WTC11 (cell line): ENCODE measurements around the gene ANTXR1. TPM values are rescaled to one million over a fixed set of nuclear protein-coding genes. Genes with fewer than 3 reads are reported as not detected.

Experiments used
- ATAC-seq: fragments of 200-7000 bp; cut with Tn5 transposase; 2 replicates; pipeline ENCODE4 v1.10.0; 2021; ENCODE audit warnings: mild to moderate bottlenecking, moderate library complexity
- CTCF ChIA-PET: fragments of 300-600 bp; sonication (Branson Sonifier 250); formaldehyde crosslinking; loops from one replicate; lab custom pipeline; 2021; ENCODE audit warnings: antibody characterized with exemption; lab: Charles Lee
- POLR2A ChIA-PET: fragments of 350-600 bp; sonication (Branson Sonifier 250); formaldehyde crosslinking; loops from one replicate; lab custom pipeline; 2021; ENCODE audit warnings: antibody characterized with exemption; lab: Charles Lee
- DNase-seq: peaks from one replicate; pipeline ENCODE4 v3.0.0; 2021; ENCODE audit warnings: low spot score
- H3K27ac Mint-ChIP-seq: 2 replicates; pipeline ENCODE4 v1.8.0; 2021; ENCODE audit warnings: mixed read lengths
- H3K27me3 Mint-ChIP-seq: 2 replicates; pipeline ENCODE4 v1.8.0; 2021; ENCODE audit warnings: low read depth, mild to moderate bottlenecking, moderate library complexity, mixed read lengths
- H3K36me3 Mint-ChIP-seq: 2 replicates; pipeline ENCODE4 v1.8.0; 2021; ENCODE audit warnings: mixed read lengths
- H3K4me1 Mint-ChIP-seq: 2 replicates; pipeline ENCODE4 v1.8.0; 2022; ENCODE audit warnings: mixed read lengths
- H3K4me3 Mint-ChIP-seq: 2 replicates; pipeline ENCODE4 v1.8.0; 2021; ENCODE audit warnings: mild to moderate bottlenecking, moderate library complexity, mixed read lengths
- H3K9me3 Mint-ChIP-seq: 2 replicates; pipeline ENCODE4 v1.8.0; 2021; ENCODE audit warnings: mixed read lengths
- ATF1 ChIP-seq: sonication (generic); formaldehyde crosslinking; IDR thresholded peaks from 2 replicates; pipeline ENCODE4 v1.8.1; 2023; ENCODE audit warnings: mild to moderate bottlenecking, moderate library complexity, missing genetic modification reagents
- ETV6 ChIP-seq: sonication (generic); formaldehyde crosslinking; IDR thresholded peaks from 2 replicates; pipeline ENCODE4 v1.8.1; 2022; ENCODE audit warnings: mild to moderate bottlenecking, missing genetic modification reagents
- GABPB1 ChIP-seq: sonication (generic); formaldehyde crosslinking; IDR thresholded peaks from 2 replicates; pipeline ENCODE4 v1.8.1; 2023; ENCODE audit warnings: mild to moderate bottlenecking, missing genetic modification reagents
- JAZF1 ChIP-seq: fragments of 250-450 bp; sonication (Bioruptor Pico); IDR thresholded peaks from 2 replicates; pipeline ENCODE4 v1.9.0; 2021; ENCODE audit warnings: moderate library complexity, mild to moderate bottlenecking, inconsistent platforms
- NR1H2 ChIP-seq: sonication (generic); formaldehyde crosslinking; IDR thresholded peaks from 2 replicates; pipeline ENCODE4 v1.9.0; 2021; ENCODE audit warnings: mild to moderate bottlenecking, moderate library complexity, missing genetic modification reagents
- NR3C1 ChIP-seq: sonication (generic); formaldehyde crosslinking; conservative IDR thresholded peaks from 2 replicates; pipeline ENCODE4 v1.8.1; 2023; ENCODE audit warnings: low read depth, mild to moderate bottlenecking, missing genetic modification reagents
- RORB ChIP-seq: fragments of 250-450 bp; sonication (Bioruptor Pico); IDR thresholded peaks from 2 replicates; pipeline ENCODE4 v1.9.0; 2021; ENCODE audit warnings: mild to moderate bottlenecking
- SOX15 ChIP-seq: fragments of 250-450 bp; sonication (Bioruptor Pico); IDR thresholded peaks from 2 replicates; pipeline ENCODE4 v1.9.0; 2021; ENCODE audit warnings: mild to moderate bottlenecking
- TEAD1 ChIP-seq: sonication (generic); formaldehyde crosslinking; IDR thresholded peaks from 2 replicates; pipeline ENCODE4 v1.8.0; 2022; ENCODE audit warnings: mild to moderate bottlenecking, missing genetic modification reagents
- ZNF232 ChIP-seq: sonication (generic); formaldehyde crosslinking; IDR thresholded peaks from 2 replicates; pipeline ENCODE4 v1.8.0; 2022; ENCODE audit warnings: mild to moderate bottlenecking, missing genetic modification reagents
- ZNF396 ChIP-seq: fragments of 250-450 bp; sonication (Bioruptor Pico); IDR thresholded peaks from 2 replicates; pipeline ENCODE4 v1.8.0; 2021; ENCODE audit warnings: mild to moderate bottlenecking, moderate library complexity, borderline replicate concordance
- total RNA-seq: library from RNA; stranded (reverse); gene quantifications from 3 replicates; pipeline ENCODE4 v1.2.3, GENCODE V29; 2021
- TF ChIP-seq, protein P1 (sequence below): fragments of 250-450 bp; sonication (Bioruptor Pico); IDR thresholded peaks from 2 replicates; pipeline ENCODE4 v1.9.0; 2021; ENCODE audit warnings: mild to moderate bottlenecking
- TF ChIP-seq, protein P2 (sequence below): sonication (generic); formaldehyde crosslinking; IDR thresholded peaks from 2 replicates; pipeline ENCODE4 v1.8.1; 2023; ENCODE audit warnings: mild to moderate bottlenecking, missing genetic modification reagents
- TF ChIP-seq, protein P3 (sequence below): sonication (generic); formaldehyde crosslinking; IDR thresholded peaks from 2 replicates; pipeline ENCODE4 v1.8.0; 2023; ENCODE audit warnings: missing genetic modification reagents
- TF ChIP-seq, protein P4 (sequence below): sonication (generic); formaldehyde crosslinking; IDR thresholded peaks from 2 replicates; pipeline ENCODE4 v1.8.0; 2022; ENCODE audit warnings: missing genetic modification reagents
- TF ChIP-seq, protein P5 (sequence below): fragments of 250-450 bp; sonication (Bioruptor Pico); IDR thresholded peaks from 2 replicates; pipeline ENCODE4 v1.8.0; 2021; ENCODE audit warnings: mild to moderate bottlenecking
- TF ChIP-seq, protein P6 (sequence below): fragments of 250-450 bp; sonication (Bioruptor Pico); IDR thresholded peaks from 2 replicates; pipeline ENCODE4 v2.1.2; 2022; ENCODE audit warnings: mild to moderate bottlenecking, moderate library complexity
- TF ChIP-seq, protein P7 (sequence below): fragments of 250-450 bp; sonication (Bioruptor Pico); conservative IDR thresholded peaks from 2 replicates; pipeline ENCODE4 v1.9.0; 2021; ENCODE audit warnings: mild to moderate bottlenecking

The ANTXR1 gene
- total RNA-seq, 1 experiment from 2014 or later: 30.0 TPM

DNA sequence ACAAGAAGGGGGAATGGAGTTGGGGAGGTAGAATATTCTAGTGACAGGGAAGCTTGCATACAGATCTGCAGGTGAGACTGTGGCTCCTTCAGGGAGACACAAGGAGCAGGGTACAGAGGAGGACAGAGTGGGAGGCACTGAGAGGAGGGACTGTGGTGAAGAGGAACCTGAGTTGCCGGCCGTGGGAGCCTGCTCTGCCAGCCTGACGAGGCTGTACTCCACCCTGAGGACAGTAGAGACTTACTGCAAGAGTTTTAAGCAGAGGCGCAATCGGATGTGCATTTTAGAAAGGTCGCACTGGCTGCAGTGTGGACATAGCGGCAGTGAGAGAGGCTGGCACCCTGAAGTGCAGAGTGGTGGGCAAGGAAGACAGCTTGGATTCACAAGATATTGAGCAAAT, 188.3 kb downstream of the ANTXR1 start (continued):
- TF ChIP-seq, protein P1, sequence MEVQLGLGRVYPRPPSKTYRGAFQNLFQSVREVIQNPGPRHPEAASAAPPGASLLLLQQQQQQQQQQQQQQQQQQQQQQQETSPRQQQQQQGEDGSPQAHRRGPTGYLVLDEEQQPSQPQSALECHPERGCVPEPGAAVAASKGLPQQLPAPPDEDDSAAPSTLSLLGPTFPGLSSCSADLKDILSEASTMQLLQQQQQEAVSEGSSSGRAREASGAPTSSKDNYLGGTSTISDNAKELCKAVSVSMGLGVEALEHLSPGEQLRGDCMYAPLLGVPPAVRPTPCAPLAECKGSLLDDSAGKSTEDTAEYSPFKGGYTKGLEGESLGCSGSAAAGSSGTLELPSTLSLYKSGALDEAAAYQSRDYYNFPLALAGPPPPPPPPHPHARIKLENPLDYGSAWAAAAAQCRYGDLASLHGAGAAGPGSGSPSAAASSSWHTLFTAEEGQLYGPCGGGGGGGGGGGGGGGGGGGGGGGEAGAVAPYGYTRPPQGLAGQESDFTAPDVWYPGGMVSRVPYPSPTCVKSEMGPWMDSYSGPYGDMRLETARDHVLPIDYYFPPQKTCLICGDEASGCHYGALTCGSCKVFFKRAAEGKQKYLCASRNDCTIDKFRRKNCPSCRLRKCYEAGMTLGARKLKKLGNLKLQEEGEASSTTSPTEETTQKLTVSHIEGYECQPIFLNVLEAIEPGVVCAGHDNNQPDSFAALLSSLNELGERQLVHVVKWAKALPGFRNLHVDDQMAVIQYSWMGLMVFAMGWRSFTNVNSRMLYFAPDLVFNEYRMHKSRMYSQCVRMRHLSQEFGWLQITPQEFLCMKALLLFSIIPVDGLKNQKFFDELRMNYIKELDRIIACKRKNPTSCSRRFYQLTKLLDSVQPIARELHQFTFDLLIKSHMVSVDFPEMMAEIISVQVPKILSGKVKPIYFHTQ (CRISPR knock-in tag): no peak
- TF ChIP-seq ETV6 (CRISPR knock-in tag) (no peak), NR3C1 (CRISPR knock-in tag) (no peak), RORB (CRISPR knock-in tag) (no peak), JAZF1 (no peak), GABPB1 (CRISPR knock-in tag) (no peak), NR1H2 (CRISPR knock-in tag) (no peak), SOX15 (CRISPR knock-in tag) (no peak)
- TF ChIP-seq, protein P2, sequence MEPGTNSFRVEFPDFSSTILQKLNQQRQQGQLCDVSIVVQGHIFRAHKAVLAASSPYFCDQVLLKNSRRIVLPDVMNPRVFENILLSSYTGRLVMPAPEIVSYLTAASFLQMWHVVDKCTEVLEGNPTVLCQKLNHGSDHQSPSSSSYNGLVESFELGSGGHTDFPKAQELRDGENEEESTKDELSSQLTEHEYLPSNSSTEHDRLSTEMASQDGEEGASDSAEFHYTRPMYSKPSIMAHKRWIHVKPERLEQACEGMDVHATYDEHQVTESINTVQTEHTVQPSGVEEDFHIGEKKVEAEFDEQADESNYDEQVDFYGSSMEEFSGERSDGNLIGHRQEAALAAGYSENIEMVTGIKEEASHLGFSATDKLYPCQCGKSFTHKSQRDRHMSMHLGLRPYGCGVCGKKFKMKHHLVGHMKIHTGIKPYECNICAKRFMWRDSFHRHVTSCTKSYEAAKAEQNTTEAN: no peak
- TF ChIP-seq, protein P3, sequence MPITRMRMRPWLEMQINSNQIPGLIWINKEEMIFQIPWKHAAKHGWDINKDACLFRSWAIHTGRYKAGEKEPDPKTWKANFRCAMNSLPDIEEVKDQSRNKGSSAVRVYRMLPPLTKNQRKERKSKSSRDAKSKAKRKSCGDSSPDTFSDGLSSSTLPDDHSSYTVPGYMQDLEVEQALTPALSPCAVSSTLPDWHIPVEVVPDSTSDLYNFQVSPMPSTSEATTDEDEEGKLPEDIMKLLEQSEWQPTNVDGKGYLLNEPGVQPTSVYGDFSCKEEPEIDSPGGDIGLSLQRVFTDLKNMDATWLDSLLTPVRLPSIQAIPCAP (CRISPR knock-in tag): no peak
- TF ChIP-seq, protein P4, sequence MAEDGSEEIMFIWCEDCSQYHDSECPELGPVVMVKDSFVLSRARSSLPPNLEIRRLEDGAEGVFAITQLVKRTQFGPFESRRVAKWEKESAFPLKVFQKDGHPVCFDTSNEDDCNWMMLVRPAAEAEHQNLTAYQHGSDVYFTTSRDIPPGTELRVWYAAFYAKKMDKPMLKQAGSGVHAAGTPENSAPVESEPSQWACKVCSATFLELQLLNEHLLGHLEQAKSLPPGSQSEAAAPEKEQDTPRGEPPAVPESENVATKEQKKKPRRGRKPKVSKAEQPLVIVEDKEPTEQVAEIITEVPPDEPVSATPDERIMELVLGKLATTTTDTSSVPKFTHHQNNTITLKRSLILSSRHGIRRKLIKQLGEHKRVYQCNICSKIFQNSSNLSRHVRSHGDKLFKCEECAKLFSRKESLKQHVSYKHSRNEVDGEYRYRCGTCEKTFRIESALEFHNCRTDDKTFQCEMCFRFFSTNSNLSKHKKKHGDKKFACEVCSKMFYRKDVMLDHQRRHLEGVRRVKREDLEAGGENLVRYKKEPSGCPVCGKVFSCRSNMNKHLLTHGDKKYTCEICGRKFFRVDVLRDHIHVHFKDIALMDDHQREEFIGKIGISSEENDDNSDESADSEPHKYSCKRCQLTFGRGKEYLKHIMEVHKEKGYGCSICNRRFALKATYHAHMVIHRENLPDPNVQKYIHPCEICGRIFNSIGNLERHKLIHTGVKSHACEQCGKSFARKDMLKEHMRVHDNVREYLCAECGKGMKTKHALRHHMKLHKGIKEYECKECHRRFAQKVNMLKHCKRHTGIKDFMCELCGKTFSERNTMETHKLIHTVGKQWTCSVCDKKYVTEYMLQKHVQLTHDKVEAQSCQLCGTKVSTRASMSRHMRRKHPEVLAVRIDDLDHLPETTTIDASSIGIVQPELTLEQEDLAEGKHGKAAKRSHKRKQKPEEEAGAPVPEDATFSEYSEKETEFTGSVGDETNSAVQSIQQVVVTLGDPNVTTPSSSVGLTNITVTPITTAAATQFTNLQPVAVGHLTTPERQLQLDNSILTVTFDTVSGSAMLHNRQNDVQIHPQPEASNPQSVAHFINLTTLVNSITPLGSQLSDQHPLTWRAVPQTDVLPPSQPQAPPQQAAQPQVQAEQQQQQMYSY (CRISPR knock-in tag): no peak
- TF ChIP-seq, protein P5, sequence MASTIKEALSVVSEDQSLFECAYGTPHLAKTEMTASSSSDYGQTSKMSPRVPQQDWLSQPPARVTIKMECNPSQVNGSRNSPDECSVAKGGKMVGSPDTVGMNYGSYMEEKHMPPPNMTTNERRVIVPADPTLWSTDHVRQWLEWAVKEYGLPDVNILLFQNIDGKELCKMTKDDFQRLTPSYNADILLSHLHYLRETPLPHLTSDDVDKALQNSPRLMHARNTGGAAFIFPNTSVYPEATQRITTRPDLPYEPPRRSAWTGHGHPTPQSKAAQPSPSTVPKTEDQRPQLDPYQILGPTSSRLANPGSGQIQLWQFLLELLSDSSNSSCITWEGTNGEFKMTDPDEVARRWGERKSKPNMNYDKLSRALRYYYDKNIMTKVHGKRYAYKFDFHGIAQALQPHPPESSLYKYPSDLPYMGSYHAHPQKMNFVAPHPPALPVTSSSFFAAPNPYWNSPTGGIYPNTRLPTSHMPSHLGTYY: no peak

DNA sequence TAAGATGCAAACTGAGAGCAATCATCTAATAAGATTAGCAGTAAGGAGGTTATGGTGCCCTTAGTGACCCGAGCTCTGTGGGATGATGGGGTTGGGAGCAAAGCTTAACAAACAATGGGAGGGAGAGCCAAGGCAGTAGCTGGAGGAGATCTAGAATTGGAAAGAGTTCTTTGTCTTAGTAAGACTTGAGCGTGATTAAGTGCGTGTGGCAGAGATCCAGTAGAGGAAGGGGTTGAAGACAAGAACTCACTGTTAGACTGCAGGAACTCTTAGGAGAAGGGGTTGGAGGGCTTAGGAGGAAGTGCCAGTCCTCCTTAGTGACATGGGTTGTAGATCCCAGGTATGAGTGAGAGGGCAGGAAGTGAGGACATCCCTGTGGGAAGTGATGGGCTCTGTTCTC, 189.3 kb downstream of the ANTXR1 start:
- Mint-ChIP-seq H3K36me3 (peaks cover 8% of the 10 kb centered on the region), H3K27ac (no peak overlapping the region), H3K9me3 (peaks cover 6% of the 10 kb centered on the region), H3K4me3 (no peak overlapping the region), H3K4me1 (peaks cover 3% of the 10 kb centered on the region; the same call in 1 of the 2 replicates), H3K27me3 (no peaks in the 10 kb centered on the region)
- ChIA-PET CTCF (no interaction called here), POLR2A (no interaction called here)
- DNase-seq (no peak), ATAC-seq (no peak)
- TF ChIP-seq TEAD1 (CRISPR knock-in tag): no peak
- TF ChIP-seq, protein P6, sequence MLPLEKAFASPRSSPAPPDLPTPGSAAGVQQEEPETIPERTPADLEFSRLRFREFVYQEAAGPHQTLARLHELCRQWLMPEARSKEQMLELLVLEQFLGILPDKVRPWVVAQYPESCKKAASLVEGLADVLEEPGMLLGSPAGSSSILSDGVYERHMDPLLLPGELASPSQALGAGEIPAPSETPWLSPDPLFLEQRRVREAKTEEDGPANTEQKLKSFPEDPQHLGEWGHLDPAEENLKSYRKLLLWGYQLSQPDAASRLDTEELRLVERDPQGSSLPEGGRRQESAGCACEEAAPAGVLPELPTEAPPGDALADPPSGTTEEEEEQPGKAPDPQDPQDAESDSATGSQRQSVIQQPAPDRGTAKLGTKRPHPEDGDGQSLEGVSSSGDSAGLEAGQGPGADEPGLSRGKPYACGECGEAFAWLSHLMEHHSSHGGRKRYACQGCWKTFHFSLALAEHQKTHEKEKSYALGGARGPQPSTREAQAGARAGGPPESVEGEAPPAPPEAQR: no peak
- no peak for TF ChIP-seq ZNF232
- no peak for TF ChIP-seq ZNF396
- TF ChIP-seq ATF1 (CRISPR knock-in tag): no peak
- TF ChIP-seq, protein P7, sequence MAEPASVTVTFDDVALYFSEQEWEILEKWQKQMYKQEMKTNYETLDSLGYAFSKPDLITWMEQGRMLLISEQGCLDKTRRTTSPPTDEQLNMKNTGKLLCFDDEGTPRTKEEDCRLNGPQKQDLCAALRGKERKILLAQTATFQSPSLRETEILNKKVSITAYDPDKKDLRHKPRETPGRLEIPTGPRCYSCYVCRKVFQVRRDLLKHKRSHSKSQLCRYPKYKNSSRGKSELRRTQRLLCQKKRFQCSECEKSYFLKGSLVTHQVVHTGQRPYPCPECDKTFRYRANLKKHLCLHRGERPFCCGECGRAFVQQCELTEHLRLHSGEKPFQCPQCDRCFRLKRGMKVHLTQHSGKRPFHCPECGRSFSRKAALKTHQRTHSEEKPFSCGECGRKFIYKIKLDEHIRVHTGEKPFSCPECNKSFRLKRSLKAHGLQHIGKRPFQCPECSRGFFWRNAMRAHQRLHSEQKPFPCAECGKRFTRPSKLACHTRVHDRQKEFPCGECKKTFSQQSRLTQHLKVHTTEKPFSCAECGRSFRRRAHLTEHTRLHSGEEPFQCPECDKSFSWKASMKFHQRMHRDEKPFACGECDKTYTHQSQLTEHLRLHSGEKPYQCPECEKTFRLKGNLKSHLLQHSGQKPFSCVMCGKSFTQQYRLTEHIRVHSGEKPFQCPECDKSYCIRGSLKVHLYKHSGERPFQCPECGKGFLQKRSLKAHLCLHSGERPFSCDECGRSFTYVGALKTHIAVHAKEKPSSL (CRISPR knock-in tag): no peak
- TF ChIP-seq, protein P3 (CRISPR knock-in tag): no peak
